Astrocyte (in vitro differentiated cells and primary cell): Measurements from ENCODE around the gene GDPD5. TPM values are rescaled to one million over a fixed set of nuclear protein-coding genes. Genes with fewer than 3 reads are reported as not detected.

Source experiments
- DNase-seq: peaks from one replicate; pipeline ENCODE4 v3.0.0-alpha.2; 2010; ENCODE audit warnings: low read depth
- FAIRE-seq: peaks from 2 replicates; lab custom pipeline; 2011; peaks lifted over from hg19 to GRCh38; lab: Jason Lieb, UNC
- H2AFZ ChIP-seq: 2 replicates; pipeline ENCODE4 v1.6.0; 2012; ENCODE audit warnings: low read depth, low read length, inconsistent platforms
- H3K27ac ChIP-seq: 2 replicates; pipeline ENCODE4 v1.5.1; 2011; ENCODE audit warnings: low read depth, low read length, inconsistent platforms
- H3K27me3 ChIP-seq: 2 replicates; pipeline ENCODE4 v1.6.0; 2011; ENCODE audit warnings: low read length, inconsistent platforms; ENCODE audit not compliant: insufficient read depth
- H3K36me3 ChIP-seq: 2 replicates; pipeline ENCODE4 v1.5.1; 2011; ENCODE audit warnings: low read length, inconsistent platforms; ENCODE audit not compliant: insufficient read depth
- H3K4me1 ChIP-seq: 2 replicates; pipeline ENCODE4 v1.5.1; 2011; ENCODE audit warnings: low read length, inconsistent platforms; ENCODE audit not compliant: insufficient read depth
- H3K4me2 ChIP-seq: 2 replicates; pipeline ENCODE4 v1.6.0; 2012; ENCODE audit warnings: low read length, inconsistent platforms
- H3K4me3 ChIP-seq: 2 replicates; pipeline ENCODE4 v1.5.1; 2011; ENCODE audit warnings: low read depth, mild to moderate bottlenecking, low read length, inconsistent platforms; ENCODE audit not compliant: insufficient read depth
- H3K79me2 ChIP-seq: 2 replicates; pipeline ENCODE4 v1.6.0; 2012; ENCODE audit warnings: mild to moderate bottlenecking, low read length, inconsistent platforms; ENCODE audit not compliant: insufficient read depth
- H3K9ac ChIP-seq: 2 replicates; pipeline ENCODE4 v1.6.0; 2012; ENCODE audit warnings: mild to moderate bottlenecking, low read length, inconsistent platforms
- H3K9me3 ChIP-seq: 2 replicates; pipeline ENCODE4 v1.5.1; 2012; ENCODE audit warnings: low read depth, mild to moderate bottlenecking, low read length, inconsistent platforms; ENCODE audit not compliant: insufficient read depth
- H4K20me1 ChIP-seq: 2 replicates; pipeline ENCODE4 v1.6.0; 2012; ENCODE audit warnings: low read length, inconsistent platforms; ENCODE audit not compliant: insufficient read depth
- H3K27ac Mint-ChIP-seq: one replicate; pipeline ENCODE4 v1.8.0; 2021; ENCODE audit warnings: mild to moderate bottlenecking, mixed read lengths; ENCODE audit not compliant: unreplicated experiment
- H3K27me3 Mint-ChIP-seq: one replicate; pipeline ENCODE4 v1.8.0; 2021; ENCODE audit warnings: low read depth, mixed read lengths; ENCODE audit not compliant: unreplicated experiment
- H3K36me3 Mint-ChIP-seq: one replicate; pipeline ENCODE4 v1.8.0; 2021; ENCODE audit warnings: low read depth, mixed read lengths; ENCODE audit not compliant: unreplicated experiment
- H3K4me1 Mint-ChIP-seq: one replicate; pipeline ENCODE4 v1.8.0; 2021; ENCODE audit warnings: low read depth, mixed read lengths; ENCODE audit not compliant: unreplicated experiment
- H3K4me3 Mint-ChIP-seq: one replicate; pipeline ENCODE4 v1.8.0; 2021; ENCODE audit warnings: mild to moderate bottlenecking, moderate library complexity, mixed read lengths; ENCODE audit not compliant: unreplicated experiment
- H3K9me3 Mint-ChIP-seq: one replicate; pipeline ENCODE4 v1.8.0; 2021; ENCODE audit warnings: mild to moderate bottlenecking, mixed read lengths; ENCODE audit not compliant: unreplicated experiment
- CTCF ChIP-seq: IDR thresholded peaks from 2 replicates; pipeline ENCODE4 v1.5.1; 2011; ENCODE audit warnings: low read depth, mild to moderate bottlenecking, inconsistent platforms, low read length, moderate library complexity; ENCODE audit not compliant: insufficient read depth
- EZH2 ChIP-seq: IDR thresholded peaks from 2 replicates; pipeline ENCODE4 v1.6.1; 2012; ENCODE audit warnings: mild to moderate bottlenecking, low read length, inconsistent platforms; ENCODE audit not compliant: insufficient read depth
- total RNA-seq: library from RNA; stranded (reverse); gene quantifications from 2 replicates; pipeline ENCODE4 v1.2.1, GENCODE V29; 2021

GDPD5 gene
- total RNA-seq, 1 donor from 2014 or later = 9.4 TPM

- TF ChIP-seq CTCF (no peak), EZH2 (no peak)
- Mint-ChIP-seq H3K27me3 (peaks cover 18% of the 10 kb centered on the region), H3K4me1 (no peaks in the 10 kb centered on the region), H3K4me3 (no peak overlapping the region), H3K36me3 (peaks cover 2% of the 10 kb centered on the region), H3K27ac (no peak overlapping the region), H3K9me3 (no peaks in the 10 kb centered on the region)
- no peaks in the 10 kb centered on the region for H3K9me3 ChIP-seq
- no peak overlapping the region for H3K27ac ChIP-seq
- H3K36me3 ChIP-seq = no peaks in the 10 kb centered on the region
- H3K9ac ChIP-seq = no peak overlapping the region
- no peak overlapping the region for H3K4me2 ChIP-seq
- no peak overlapping the region for H3K4me3 ChIP-seq
- H3K4me1 ChIP-seq = no peaks in the 10 kb centered on the region
- H3K27me3 ChIP-seq = peaks cover under 1% of the 10 kb centered on the region
- no peaks in the 10 kb centered on the region for H3K79me2 ChIP-seq
- FAIRE-seq (no peak), DNase-seq (no peak)
- H4K20me1 ChIP-seq = no peaks in the 10 kb centered on the region
- no peak overlapping the region for H2AFZ ChIP-seq
Observed at GRCh38 chr11:75505916-75506692, 19.6 kb downstream of the GDPD5 start.

GRCh38 chr11:75504501-75504900 lies 21.2 kb downstream of the GDPD5 start:
- Mint-ChIP-seq H3K27ac (no peak overlapping the region), H3K4me1 (peaks cover 5% of the 10 kb centered on the region), H3K36me3 (peaks cover 2% of the 10 kb centered on the region)

More at GRCh38 chr11:75504501-75504900, 21.2 kb downstream of the GDPD5 start:
- H3K27me3 ChIP-seq = no peaks in the 10 kb centered on the region
- DNase-seq (no peak), FAIRE-seq (no peak)
- no peaks in the 10 kb centered on the region for H3K9me3 Mint-ChIP-seq
- H3K79me2 ChIP-seq = no peaks in the 10 kb centered on the region
- H3K27me3 Mint-ChIP-seq = peaks cover 13% of the 10 kb centered on the region
- no peak overlapping the region for H3K4me3 Mint-ChIP-seq
- no peak overlapping the region for H3K9ac ChIP-seq
- H3K4me1 ChIP-seq = peaks cover 6% of the 10 kb centered on the region
- H3K36me3 ChIP-seq = no peaks in the 10 kb centered on the region
- no peak overlapping the region for H3K4me3 ChIP-seq
- H3K4me2 ChIP-seq = no peak overlapping the region
- no peaks in the 10 kb centered on the region for H3K9me3 ChIP-seq
- no peak overlapping the region for H2AFZ ChIP-seq
- H4K20me1 ChIP-seq = no peaks in the 10 kb centered on the region
- H3K27ac ChIP-seq = no peak overlapping the region
- TF ChIP-seq CTCF (no peak), EZH2 (no peak)
